Ureter (tissue), 1 donor: ENCODE results near the gene CBFA2T3. TPM values are rescaled to one million over a fixed set of nuclear protein-coding genes. Genes with fewer than 3 reads are reported as not detected.
"Not testable (repeated sequence)": the region's sequence is repeated elsewhere in the genome, so short reads cannot be mapped to it uniquely, and the experiment has no call there.

ENCODE experiments used
- DNase-seq: peaks from one replicate; pipeline ENCODE4 v3.0.0-alpha.2; 2020; ENCODE audit warnings: low spot score
- total RNA-seq: library from RNA; stranded (reverse); gene quantifications from one replicate; pipeline ENCODE4 v1.2.4, GENCODE V29; 2023
- donor health status: DM: yes; HTN: yes; CAD: no.

CBFA2T3 gene
- total RNA-seq, 1 donor from 2014 or later = 11.2 TPM

GRCh38 chr16:88923450-88923849 is 53.6 kb downstream of the CBFA2T3 start:
- no peak for DNase-seq

DNA sequence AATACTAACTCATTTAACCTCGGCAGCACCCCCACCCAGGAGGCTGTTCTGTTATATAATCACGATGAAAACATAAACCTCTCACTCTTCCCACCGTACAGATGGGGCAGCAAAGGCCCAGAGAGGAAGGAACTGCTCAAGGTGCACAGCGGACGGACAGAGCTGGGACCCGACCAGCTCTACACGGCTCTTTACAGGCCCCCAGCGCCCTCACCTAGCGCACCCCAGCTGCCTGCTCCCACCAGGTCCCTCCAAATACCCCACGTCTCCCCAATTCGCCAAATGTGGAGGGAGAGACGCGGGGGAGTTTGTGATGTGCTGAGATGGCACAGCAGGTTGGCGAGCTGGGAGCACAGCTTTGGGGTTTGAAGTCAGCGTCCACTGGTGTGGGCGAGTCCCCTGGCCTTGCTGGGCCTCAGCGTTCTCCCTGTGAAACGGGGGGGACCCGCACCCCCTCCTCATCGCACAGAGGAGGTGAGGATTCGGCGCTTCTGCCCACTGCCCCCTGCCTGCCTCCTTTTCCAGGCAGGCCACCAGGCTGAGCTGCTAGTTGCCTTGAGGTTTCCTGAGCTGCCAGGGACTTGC is 54.1 kb downstream of the CBFA2T3 start:
- no peak for DNase-seq

GRCh38 chr16:88922114-88922825 is 54.7 kb downstream of the CBFA2T3 start:
- peak; percentile 81 for DNase-seq

DNA sequence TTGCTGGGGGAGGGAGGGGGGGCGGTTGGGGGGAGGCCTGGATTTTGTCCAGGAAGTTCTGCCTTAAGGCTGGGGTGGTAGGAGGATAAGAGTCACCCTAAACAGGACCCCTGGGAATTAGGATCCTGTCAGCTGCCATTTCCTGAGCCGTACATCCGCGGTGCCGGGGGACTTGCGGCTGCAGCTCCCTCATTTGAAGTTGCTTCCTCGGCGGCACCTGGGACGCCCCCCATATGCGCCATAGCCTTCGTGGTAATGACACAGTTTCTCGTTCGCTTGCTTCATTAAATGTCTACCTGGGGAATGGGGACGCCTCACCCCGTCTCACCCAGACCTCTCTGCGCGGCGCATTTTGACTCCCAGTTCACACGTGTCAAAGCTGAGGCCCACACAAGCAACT is 55.4 kb downstream of the CBFA2T3 start:
- no peak for DNase-seq

GRCh38 chr16:88920618-88921590 is 56.1 kb downstream of the CBFA2T3 start:
- peak; percentile 75 for DNase-seq

DNA sequence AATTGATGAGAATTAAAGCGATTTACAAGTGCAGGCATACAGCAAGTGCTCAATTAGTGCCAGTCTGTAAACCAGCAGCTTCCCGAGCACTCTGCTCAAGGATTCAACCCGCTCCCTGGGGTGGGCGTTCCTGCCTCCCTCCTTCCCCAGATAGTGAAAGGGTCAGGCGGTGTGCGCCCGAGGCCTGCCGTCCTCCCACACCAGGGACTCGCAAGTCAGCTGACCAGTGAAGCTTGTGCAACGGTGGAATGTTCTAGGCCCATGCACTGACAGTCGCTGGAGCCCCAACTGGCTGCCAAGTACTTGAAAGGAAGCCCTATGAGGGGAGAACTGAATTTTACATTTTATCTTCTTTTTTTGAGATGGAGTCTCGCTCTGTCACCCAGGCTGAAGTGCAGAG is 57.1 kb downstream of the CBFA2T3 start:
- DNase-seq = no peak

GRCh38 chr16:88918896-88919295 is 58.1 kb downstream of the CBFA2T3 start:
- not testable (repeated sequence) for DNase-seq

GRCh38 chr16:88917915-88918627 is 58.9 kb downstream of the CBFA2T3 start:
- DNase-seq = no peak

DNA sequence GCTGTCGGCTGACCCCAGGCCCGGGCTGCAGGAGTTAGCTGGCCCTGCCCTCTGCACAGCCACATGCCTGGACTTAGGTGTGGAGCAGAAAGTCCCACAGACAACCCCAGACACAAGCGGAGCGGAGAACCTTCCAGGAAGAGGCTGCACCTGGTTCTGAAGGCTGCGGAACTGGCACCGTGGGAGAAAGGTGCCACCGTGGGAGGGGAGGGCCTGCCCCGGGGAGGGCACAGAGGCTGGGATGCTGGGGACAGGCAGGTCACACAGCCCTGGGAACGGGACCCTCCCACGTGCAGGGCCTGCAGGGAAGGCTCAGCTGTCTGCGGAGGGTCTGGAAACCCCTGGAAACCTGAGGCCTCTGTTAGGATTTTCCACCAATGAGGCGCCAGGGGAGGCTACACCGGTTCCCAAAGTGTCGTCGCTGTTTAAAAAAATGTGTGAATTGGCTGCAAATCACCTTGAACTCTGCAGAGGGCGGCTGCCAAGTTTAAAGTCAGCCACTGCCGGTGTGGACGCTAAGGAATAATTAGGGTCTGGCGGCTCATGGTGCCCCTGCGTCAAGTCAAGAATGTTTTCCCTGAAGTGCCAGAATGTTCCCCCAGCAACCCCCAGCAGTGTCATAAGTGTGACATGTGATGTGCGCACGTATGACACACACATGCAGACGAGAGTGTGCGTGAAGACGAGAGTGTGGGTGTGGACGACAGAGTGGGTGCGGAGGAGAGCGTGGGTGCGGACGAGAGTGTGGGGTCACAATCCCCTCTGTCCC is 59.7 kb downstream of the CBFA2T3 start:
- no peak for DNase-seq

GRCh38 chr16:88915639-88916327 is 61.2 kb downstream of the CBFA2T3 start:
- DNase-seq = no peak

GRCh38 chr16:88914750-88915368 is 62.1 kb downstream of the CBFA2T3 start:
- DNase-seq = no peak

GRCh38 chr16:88913870-88914269 is 63.1 kb downstream of the CBFA2T3 start:
- no peak for DNase-seq

DNA sequence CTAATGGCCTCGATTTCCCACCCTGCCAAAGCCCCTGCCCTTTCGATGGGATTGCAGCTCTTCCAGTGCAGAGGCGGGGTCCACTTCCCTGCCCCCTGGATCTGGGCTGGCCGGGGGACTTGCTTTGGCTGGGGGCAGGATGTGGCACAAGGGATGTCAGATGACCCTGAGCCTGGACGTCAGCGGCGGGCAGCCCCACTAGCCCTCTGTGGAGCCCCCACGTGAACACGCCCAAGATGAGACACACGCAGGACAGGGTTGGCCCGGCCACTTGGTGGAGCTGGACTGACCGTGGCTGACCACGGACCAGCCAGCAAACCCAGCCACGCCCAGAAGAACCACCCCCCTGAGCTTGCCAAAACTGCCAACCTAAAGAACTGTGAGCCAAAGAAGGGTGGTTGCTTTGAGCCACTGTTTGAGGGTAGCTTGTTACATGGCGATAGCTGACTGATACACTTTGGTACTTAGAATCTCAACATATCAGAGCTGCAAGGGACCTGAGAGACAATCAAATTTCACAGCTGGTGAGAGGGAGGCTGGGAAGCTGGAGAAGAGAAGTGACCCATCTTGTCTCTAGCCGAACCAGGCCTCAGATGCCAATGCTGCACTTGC is 63.9 kb downstream of the CBFA2T3 start:
- no peak for DNase-seq

DNA sequence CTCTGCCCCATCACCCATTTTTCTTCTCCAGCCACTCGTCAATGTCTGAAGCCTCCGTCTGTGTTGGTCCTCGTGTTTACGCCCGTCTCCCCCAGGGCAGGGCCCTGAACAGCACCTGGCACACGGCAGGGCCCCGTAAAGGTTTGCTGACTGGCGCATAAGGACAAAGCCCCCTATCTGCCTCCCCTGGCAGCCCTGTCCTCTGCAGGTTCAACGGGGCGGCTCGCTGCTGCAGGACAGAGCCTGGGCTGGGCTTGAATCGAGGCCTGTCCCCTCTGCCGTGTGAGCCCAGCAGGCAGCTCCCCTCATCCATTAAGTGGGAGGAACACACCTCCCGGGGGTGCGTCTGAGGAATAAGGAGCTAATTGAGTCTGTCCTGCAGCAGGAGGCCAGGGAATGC is 64.5 kb downstream of the CBFA2T3 start:
- no peak for DNase-seq

DNA sequence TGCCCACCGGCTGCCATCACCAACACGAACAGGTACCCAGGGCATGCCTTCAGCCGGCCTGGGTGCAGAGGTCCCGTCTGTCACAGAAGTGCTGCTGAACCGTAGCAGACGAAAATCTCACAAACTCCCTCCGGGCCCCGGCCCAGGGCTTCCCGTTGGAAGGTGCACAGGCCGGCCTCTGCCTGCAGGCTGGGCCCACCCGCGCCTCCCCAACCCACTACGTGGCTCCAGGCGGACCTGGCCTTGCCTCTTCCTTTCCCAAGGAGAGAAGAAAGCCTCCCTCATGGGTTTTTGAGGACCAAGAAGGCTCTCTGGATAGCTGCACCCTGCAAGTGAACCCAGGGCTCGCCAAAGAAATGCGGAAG is 65.1 kb downstream of the CBFA2T3 start:
- DNase-seq = no peak

GRCh38 chr16:88911136-88911945 is 65.7 kb downstream of the CBFA2T3 start:
- no peak for DNase-seq

GRCh38 chr16:88910284-88911135 is 66.5 kb downstream of the CBFA2T3 start:
- no peak for DNase-seq
